Suprapubic skin (tissue), 4 donors: Measurements from ENCODE around the gene COL23A1.

ENCODE experiments used
- CTCF ChIP-seq, 2 donors: fragments of 200-600 bp in 1 of 2; fragments of 450-650 bp in 1 of 2; sonication (generic) in 1 of 2; IDR thresholded peaks; one replicate each; pipeline ENCODE4 v1.5.1; 2016 to 2019; ENCODE audit warnings: antibody characterized with exemption in 2 of 2, mild to moderate bottlenecking in 1 of 2, moderate library complexity in 1 of 2
- EP300 ChIP-seq: sonication (generic); formaldehyde crosslinking; IDR thresholded peaks from one replicate; pipeline ENCODE4 v1.6.1; 2017; ENCODE audit warnings: antibody characterized with exemption
- POLR2A ChIP-seq, 2 donors: fragments of 450-650 bp; IDR thresholded peaks; one replicate each; pipeline ENCODE4 v1.6.1; 2017; ENCODE audit warnings: antibody characterized with exemption in 2 of 2, mild to moderate bottlenecking in 2 of 2, moderate library complexity in 2 of 2
- POLR2AphosphoS5 ChIP-seq, 3 donors: sonication (generic); formaldehyde crosslinking; IDR thresholded peaks; one replicate each; pipeline ENCODE4 v1.6.1; 2017; ENCODE audit warnings: antibody characterized with exemption in 3 of 3

GRCh38 chr5:178471711-178472110 lies 118.5 kb downstream of the COL23A1 start:
- no peak for TF ChIP-seq CTCF (IDR thresholded peaks at IDR 0.05)
- TF ChIP-seq EP300: no peak
- TF ChIP-seq POLR2AphosphoS5 (IDR thresholded peaks at IDR 0.05): no peak
- no peak for TF ChIP-seq POLR2A (IDR thresholded peaks at IDR 0.05)
